HEK293 (cell line): ENCODE results near the gene LIN54.

Source experiments
- HOXC10 ChIP-seq: sonication (generic); formaldehyde crosslinking; IDR thresholded peaks from 2 replicates; pipeline ENCODE4 v1.8.1; 2023; ENCODE audit warnings: mild to moderate bottlenecking, missing genetic modification reagents
- ZFP3 ChIP-seq: fragments of 450-650 bp; formaldehyde crosslinking; IDR thresholded peaks from 2 replicates; pipeline ENCODE4 v1.5.1; 2016; ENCODE audit warnings: low read depth, missing biosample characterization, missing genetic modification characterization
- ZNF132 ChIP-seq: fragments of 450-650 bp; formaldehyde crosslinking; IDR thresholded peaks from 2 replicates; pipeline ENCODE4 v1.5.1; 2017; ENCODE audit warnings: missing biosample characterization, missing genetic modification characterization, borderline replicate concordance
- ZNF302 ChIP-seq: fragments of 450-650 bp; formaldehyde crosslinking; IDR thresholded peaks from 2 replicates; pipeline ENCODE4 v1.5.1; 2016; ENCODE audit warnings: missing biosample characterization, missing genetic modification characterization, low read depth
- ZNF48 ChIP-seq: fragments of 450-650 bp; formaldehyde crosslinking; IDR thresholded peaks from 2 replicates; pipeline ENCODE4 v1.5.1; 2016; ENCODE audit warnings: missing biosample characterization, missing genetic modification characterization
- ZNF558 ChIP-seq: fragments of 450-650 bp; formaldehyde crosslinking; IDR thresholded peaks from 2 replicates; pipeline ENCODE4 v1.5.1; 2016; ENCODE audit warnings: missing biosample characterization, missing genetic modification characterization
- ZNF701 ChIP-seq: fragments of 450-650 bp; formaldehyde crosslinking; IDR thresholded peaks from 2 replicates; pipeline ENCODE4 v1.5.1; 2016; ENCODE audit warnings: missing biosample characterization, missing genetic modification characterization
- ZNF837 ChIP-seq: fragments of 450-650 bp; formaldehyde crosslinking; IDR thresholded peaks from 2 replicates; pipeline ENCODE4 v1.5.1; 2016; ENCODE audit warnings: missing biosample characterization, missing genetic modification characterization
- TF ChIP-seq, protein P1 (sequence below): fragments of 450-650 bp; formaldehyde crosslinking; IDR thresholded peaks from 2 replicates; pipeline ENCODE4 v1.5.1; 2016; ENCODE audit warnings: missing biosample characterization, missing genetic modification characterization
- TF ChIP-seq, protein P2 (sequence below): fragments of 450-650 bp; formaldehyde crosslinking; conservative IDR thresholded peaks from 2 replicates; pipeline ENCODE4 v1.5.1; 2016; ENCODE audit warnings: low read depth, missing biosample characterization, missing genetic modification characterization
- TF ChIP-seq, protein P3 (sequence below): fragments of 450-650 bp; formaldehyde crosslinking; IDR thresholded peaks from 2 replicates; pipeline ENCODE4 v1.5.1; 2016; ENCODE audit warnings: missing biosample characterization, missing genetic modification characterization, low read depth
- TF ChIP-seq, protein P4 (sequence below): fragments of 450-650 bp; formaldehyde crosslinking; optimal IDR thresholded peaks from 2 replicates; pipeline ENCODE3; 2016; ENCODE audit warnings: missing biosample characterization, mild to moderate bottlenecking, missing genetic modification characterization
- TF ChIP-seq, protein P5 (sequence below): fragments of 450-650 bp; formaldehyde crosslinking; IDR thresholded peaks from 2 replicates; pipeline ENCODE4 v1.5.1; 2016; ENCODE audit warnings: missing biosample characterization, missing genetic modification characterization

DNA sequence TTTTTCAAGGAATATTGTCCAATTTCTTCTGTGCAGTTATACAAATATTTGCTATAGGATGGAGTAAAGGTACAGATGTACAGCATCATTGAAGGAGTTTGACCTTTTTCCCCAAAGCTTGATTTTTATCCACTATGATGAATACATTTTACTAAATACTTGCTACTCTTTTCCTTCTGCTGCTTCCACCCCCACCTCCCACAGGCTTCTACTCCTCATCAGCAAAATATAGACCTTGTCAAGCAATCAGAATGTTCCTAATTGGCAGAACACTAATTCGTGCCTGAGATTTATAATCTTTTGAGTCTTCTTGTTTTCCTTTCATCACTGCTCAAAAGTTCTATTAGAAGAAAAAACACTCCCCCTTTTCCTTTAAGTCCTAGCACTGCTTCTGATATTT, 113.9 kb downstream of the LIN54 start:
- TF ChIP-seq, protein P1, sequence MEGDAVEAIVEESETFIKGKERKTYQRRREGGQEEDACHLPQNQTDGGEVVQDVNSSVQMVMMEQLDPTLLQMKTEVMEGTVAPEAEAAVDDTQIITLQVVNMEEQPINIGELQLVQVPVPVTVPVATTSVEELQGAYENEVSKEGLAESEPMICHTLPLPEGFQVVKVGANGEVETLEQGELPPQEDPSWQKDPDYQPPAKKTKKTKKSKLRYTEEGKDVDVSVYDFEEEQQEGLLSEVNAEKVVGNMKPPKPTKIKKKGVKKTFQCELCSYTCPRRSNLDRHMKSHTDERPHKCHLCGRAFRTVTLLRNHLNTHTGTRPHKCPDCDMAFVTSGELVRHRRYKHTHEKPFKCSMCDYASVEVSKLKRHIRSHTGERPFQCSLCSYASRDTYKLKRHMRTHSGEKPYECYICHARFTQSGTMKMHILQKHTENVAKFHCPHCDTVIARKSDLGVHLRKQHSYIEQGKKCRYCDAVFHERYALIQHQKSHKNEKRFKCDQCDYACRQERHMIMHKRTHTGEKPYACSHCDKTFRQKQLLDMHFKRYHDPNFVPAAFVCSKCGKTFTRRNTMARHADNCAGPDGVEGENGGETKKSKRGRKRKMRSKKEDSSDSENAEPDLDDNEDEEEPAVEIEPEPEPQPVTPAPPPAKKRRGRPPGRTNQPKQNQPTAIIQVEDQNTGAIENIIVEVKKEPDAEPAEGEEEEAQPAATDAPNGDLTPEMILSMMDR (tag by site-specific recombination): no peak
- TF ChIP-seq, protein P2, sequence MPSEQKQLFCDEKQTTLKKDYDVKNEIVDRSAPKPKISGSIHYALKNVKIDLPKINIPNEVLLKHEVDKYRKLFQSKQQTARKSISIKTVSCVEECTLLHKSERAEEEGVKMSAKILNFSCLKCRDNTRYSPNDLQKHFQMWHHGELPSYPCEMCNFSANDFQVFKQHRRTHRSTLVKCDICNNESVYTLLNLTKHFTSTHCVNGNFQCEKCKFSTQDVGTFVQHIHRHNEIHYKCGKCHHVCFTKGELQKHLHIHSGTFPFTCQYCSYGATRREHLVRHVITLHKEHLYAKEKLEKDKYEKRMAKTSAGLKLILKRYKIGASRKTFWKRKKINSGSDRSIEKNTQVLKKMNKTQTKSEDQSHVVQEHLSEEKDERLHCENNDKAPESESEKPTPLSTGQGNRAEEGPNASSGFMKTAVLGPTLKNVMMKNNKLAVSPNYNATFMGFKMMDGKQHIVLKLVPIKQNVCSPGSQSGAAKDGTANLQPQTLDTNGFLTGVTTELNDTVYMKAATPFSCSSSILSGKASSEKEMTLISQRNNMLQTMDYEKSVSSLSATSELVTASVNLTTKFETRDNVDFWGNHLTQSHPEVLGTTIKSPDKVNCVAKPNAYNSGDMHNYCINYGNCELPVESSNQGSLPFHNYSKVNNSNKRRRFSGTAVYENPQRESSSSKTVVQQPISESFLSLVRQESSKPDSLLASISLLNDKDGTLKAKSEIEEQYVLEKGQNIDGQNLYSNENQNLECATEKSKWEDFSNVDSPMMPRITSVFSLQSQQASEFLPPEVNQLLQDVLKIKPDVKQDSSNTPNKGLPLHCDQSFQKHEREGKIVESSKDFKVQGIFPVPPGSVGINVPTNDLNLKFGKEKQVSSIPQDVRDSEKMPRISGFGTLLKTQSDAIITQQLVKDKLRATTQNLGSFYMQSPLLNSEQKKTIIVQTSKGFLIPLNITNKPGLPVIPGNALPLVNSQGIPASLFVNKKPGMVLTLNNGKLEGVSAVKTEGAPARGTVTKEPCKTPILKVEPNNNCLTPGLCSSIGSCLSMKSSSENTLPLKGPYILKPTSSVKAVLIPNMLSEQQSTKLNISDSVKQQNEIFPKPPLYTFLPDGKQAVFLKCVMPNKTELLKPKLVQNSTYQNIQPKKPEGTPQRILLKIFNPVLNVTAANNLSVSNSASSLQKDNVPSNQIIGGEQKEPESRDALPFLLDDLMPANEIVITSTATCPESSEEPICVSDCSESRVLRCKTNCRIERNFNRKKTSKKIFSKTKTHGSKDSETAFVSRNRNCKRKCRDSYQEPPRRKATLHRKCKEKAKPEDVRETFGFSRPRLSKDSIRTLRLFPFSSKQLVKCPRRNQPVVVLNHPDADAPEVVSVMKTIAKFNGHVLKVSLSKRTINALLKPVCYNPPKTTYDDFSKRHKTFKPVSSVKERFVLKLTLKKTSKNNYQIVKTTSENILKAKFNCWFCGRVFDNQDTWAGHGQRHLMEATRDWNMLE (tag by site-specific recombination): no peak
- TF ChIP-seq ZNF48 (tag by site-specific recombination) (no peak), HOXC10 (no peak), ZNF837 (tag by site-specific recombination) (no peak), ZNF701 (no peak), ZNF302 (tag by site-specific recombination) (no peak), ZNF558 (tag by site-specific recombination) (no peak), ZFP3 (no peak), ZNF132 (no peak)
- TF ChIP-seq, protein P3, sequence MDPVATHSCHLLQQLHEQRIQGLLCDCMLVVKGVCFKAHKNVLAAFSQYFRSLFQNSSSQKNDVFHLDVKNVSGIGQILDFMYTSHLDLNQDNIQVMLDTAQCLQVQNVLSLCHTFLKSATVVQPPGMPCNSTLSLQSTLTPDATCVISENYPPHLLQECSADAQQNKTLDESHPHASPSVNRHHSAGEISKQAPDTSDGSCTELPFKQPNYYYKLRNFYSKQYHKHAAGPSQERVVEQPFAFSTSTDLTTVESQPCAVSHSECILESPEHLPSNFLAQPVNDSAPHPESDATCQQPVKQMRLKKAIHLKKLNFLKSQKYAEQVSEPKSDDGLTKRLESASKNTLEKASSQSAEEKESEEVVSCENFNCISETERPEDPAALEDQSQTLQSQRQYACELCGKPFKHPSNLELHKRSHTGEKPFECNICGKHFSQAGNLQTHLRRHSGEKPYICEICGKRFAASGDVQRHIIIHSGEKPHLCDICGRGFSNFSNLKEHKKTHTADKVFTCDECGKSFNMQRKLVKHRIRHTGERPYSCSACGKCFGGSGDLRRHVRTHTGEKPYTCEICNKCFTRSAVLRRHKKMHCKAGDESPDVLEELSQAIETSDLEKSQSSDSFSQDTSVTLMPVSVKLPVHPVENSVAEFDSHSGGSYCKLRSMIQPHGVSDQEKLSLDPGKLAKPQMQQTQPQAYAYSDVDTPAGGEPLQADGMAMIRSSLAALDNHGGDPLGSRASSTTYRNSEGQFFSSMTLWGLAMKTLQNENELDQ (tag by site-specific recombination): no peak
- TF ChIP-seq, protein P4, sequence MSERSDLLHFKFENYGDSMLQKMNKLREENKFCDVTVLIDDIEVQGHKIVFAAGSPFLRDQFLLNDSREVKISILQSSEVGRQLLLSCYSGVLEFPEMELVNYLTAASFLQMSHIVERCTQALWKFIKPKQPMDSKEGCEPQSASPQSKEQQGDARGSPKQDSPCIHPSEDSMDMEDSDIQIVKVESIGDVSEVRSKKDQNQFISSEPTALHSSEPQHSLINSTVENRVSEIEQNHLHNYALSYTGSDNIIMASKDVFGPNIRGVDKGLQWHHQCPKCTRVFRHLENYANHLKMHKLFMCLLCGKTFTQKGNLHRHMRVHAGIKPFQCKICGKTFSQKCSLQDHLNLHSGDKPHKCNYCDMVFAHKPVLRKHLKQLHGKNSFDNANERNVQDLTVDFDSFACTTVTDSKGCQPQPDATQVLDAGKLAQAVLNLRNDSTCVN: no peak
- TF ChIP-seq, protein P5, sequence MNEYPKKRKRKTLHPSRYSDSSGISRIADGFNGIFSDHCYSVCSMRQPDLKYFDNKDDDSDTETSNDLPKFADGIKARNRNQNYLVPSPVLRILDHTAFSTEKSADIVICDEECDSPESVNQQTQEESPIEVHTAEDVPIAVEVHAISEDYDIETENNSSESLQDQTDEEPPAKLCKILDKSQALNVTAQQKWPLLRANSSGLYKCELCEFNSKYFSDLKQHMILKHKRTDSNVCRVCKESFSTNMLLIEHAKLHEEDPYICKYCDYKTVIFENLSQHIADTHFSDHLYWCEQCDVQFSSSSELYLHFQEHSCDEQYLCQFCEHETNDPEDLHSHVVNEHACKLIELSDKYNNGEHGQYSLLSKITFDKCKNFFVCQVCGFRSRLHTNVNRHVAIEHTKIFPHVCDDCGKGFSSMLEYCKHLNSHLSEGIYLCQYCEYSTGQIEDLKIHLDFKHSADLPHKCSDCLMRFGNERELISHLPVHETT (tag by site-specific recombination): no peak
